ENCODE data around the gene EDIL3.

The EDIL3 gene, protein sequence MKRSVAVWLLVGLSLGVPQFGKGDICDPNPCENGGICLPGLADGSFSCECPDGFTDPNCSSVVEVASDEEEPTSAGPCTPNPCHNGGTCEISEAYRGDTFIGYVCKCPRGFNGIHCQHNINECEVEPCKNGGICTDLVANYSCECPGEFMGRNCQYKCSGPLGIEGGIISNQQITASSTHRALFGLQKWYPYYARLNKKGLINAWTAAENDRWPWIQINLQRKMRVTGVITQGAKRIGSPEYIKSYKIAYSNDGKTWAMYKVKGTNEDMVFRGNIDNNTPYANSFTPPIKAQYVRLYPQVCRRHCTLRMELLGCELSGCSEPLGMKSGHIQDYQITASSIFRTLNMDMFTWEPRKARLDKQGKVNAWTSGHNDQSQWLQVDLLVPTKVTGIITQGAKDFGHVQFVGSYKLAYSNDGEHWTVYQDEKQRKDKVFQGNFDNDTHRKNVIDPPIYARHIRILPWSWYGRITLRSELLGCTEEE

GRCh38 chr5:84384604-84385575 is at the start of gene EDIL3:
EDIL3 (minus strand) TSS chr5:84384880; CDS start chr5:84384374, 506 bp downstream.
- DNase-seq (ENCODE audit: low spot score), result no peak

- no peak for DNase-seq (ENCODE audit: low spot score)
Observed at GRCh38 chr5:84433461-84433860, 48.8 kb upstream of the EDIL3 start.

GRCh38 chr5:84430863-84431663 is 46.4 kb upstream of the EDIL3 start:
- no peak for DNase-seq (ENCODE audit: low spot score)

DNA sequence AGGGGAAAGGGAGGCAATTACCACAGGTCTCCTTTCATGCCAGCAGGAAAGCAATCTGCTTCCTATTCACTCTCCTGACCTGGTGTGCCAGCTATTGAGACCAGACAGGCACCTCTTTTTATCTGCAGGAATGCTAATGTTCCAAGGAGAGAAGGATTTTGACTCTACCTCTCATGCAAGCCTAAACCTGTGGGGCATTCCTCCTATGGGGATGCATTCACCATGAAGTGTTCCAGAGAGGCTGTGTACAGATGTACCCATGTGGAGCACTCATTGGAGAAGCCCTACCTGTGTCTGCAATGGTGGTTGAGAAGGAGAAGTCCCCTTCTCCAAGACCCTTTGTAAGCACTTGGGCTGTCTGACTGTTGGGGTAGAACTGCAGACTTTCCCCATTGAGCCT is 45.4 kb upstream of the EDIL3 start:
- no peak for DNase-seq (ENCODE audit: low spot score)

DNA sequence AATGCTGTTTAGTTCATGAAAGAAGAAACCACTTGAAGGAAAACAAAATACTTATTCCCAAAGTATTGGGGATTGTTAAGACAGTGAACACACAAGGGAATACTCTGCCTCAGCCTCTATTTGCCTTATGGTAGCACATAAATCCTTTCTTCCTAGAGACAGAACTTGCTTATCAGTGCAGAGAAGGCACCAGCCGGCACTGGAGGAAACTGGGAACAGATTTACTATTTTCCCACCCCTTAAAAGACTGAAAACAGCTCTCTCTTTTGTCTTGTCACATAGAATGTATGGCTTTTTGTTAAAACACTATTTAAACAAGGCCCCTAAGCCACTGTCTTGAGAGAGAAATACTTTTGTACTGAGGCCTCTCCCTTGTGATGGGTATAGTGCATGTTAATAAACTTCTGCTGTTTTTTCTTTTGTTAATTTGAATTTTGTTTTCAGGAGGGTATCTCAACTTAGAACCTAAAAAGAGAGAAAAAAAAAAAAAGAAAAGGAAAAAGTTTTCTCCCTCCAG is 40.7 kb upstream of the EDIL3 start:
- DNase-seq (ENCODE audit: low spot score), result no peak

DNA sequence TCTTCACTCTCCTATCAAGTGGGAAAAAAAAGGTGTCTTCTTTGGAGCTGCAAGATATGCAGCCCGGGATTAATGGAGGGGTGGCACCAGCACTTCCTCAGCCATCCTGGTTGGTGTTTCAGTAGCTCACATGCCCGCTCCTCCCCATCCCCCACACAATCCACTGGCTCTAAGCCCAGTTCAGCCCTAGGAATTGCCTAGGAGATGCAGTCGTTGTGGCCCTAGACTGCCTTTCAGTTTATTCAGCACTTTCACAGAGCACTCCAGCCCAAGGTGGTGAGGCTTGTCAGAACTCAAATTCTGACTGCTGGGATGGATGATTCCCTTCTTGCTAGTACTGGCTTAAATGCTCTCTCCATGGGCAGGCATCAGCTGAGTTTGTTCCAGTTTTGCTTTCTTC is 35.1 kb upstream of the EDIL3 start:
- DNase-seq (ENCODE audit: low spot score), result no peak

DNA sequence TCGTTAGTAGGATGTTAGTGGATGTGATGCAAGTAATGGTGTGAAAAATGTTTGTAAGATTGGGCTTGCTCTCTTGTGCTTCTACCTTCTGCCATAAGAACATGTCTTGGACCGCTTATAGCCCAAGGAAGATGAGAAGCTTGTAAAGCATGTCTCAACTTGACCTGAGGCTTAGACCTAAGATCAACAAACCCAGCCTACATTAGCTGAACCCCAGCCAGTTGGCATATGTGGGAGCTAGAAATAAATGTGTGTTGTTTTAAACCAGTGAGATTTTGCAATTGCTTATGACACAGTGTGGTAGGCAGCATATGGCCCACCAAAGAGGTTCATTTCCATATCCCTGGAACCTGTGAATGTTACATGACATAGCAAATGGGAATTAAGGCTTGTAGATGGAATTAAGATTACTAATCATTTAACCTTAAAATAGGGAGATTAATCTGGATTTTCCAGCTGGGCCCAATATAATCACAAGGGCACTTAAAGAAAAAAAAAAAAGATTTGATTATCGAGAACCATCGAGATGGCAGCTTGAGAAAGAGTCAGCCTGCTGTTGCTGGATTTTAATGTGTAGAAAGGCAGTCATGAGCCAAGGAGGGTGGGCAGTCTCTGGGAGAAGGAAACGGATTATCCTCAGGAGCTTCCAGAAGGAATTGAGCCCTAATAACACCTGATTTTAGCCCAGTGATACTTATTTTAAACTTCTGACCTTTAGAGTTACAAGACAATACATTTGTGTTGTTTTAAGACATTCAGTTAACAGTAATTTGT is 27.3 kb upstream of the EDIL3 start:
- DNase-seq (ENCODE audit: low spot score), result no peak

GRCh38 chr5:84406111-84406510 is 21.4 kb upstream of the EDIL3 start:
- no peak for DNase-seq (ENCODE audit: low spot score)

DNA sequence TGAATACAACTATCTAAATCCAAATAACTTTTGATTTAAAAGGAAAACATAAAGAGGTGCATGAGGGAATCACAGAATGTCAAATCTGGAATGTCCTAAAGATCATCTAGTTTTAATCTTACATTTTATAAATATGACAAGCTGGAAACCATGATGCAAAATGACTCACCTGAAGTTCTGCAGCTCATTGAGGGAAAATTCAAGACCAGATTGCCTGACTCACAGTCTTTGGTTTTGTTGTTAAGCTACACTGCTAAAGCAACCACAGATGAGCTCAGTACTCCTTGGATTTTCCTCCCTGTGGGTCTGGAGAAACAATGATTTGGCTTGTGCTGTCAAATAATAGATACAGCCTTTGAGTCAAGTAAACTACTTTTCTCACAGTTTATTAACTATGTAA is 19.1 kb upstream of the EDIL3 start:
- no peak for DNase-seq (ENCODE audit: low spot score)

DNA sequence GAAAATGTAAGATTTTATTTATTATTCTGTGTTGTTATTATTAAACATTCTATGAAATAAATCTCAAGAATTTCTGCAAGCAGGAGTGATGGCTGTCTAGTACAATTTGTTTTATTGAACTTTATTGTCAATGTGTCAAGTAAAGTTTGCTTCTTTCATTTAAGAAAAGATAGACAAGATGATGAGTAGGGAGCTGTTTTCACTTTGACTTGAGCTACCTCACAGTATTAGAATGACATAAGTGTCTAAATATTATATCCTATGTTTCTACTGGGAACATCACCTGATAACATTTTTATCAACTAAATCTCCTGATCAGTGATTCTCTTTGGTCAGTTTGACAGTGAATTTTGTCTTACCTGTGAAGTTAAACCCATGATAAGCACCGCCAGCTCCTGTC is 12.7 kb upstream of the EDIL3 start:
- DNase-seq (ENCODE audit: low spot score), result no peak

DNA sequence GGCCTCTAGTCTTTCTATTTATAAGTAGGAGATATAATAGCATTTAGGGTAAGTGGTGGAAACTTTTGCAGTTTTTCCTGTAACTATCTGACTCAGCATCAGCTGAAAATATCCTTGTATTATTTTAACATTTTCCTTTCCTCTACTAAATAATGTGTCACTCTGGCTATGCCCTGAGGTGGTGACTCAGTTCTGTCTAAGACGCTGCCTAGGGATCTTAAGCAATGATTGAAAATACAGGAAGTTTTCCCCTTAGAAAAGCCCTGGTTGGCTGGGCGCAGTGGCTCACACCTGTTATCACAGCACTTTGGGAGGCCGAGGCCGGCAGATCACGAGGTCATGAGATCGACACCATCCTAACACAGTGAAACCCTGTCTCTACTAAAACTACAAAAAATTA is 9.3 kb upstream of the EDIL3 start:
- DNase-seq (ENCODE audit: low spot score), result no peak

DNA sequence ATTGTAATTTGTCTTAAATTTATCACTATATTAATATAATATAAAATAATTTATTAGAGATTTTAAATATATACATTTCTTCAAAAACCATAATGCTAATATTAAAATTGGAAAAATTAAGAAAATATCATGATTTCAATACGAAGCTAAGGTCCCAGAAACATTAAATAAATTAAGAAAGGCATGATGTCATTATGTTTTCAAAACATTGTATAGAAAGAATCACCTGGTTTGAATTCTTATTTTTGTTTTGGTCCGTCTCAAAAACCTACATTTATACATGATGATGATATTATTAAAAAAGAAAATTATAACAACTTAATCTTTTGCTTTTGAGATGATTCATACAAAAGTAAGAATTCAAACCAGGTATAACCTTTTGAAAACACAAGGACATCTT is 8.2 kb upstream of the EDIL3 start:
- no peak for DNase-seq (ENCODE audit: low spot score)

DNA sequence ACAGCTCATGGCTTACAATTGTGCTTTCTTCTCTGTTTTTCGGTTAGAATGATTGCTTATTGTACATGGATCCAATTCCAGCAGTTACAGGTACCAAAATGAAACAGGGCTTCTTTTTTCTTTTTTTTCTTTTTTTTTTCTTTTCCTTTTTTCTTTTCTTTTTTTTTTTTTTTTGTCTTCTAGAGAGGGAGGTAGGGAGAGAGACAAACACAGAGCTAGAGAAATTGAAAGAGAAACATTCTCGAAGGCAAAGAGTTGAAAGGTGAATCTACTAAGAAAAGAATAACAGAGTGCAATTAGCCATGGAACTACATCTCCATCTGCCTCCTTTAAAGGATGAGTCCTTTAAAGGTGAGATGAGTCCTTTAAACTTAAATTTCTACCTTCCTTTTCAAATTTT is 1.0 kb upstream of the EDIL3 start:
- DNase-seq (ENCODE audit: low spot score), result no peak

DNA sequence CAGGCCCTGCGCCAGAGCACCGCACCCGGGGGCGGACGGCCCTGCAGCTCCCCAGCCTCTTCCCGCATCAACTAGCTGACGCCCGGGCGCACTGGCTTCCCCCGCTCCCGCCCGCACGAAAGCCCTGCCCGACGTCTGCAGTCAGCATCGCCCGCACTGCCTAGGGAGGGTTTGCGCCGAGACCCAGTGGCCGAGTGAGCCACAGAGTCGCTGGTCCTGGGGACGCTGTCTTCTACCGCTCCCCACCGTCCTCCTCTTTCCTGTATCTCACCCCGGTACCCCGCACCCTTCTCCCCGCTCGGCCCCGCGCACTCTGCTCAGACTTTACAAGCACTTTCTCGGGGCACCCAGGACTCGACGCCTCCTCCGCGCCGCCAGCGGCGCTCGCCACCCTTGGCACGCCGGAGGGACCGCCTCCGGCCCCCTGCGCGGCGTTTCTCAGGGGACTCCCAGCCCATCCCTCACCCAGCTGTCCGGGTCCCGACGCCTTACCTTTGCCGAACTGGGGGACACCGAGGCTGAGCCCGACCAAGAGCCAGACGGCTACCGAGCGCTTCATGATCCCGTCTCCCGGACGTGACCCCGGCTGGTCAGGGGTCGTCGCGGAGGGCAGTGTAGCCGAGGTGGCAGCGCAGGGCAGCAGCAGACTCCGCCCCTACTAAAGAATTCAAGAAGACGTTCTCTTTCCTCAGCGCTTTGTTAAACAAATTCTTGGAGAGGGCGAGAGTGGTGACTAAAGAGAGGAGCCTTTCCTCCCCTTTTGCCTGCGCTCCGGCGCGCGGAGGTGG is 670 bp downstream of the EDIL3 start:
- no peak for DNase-seq (ENCODE audit: low spot score)

DNA sequence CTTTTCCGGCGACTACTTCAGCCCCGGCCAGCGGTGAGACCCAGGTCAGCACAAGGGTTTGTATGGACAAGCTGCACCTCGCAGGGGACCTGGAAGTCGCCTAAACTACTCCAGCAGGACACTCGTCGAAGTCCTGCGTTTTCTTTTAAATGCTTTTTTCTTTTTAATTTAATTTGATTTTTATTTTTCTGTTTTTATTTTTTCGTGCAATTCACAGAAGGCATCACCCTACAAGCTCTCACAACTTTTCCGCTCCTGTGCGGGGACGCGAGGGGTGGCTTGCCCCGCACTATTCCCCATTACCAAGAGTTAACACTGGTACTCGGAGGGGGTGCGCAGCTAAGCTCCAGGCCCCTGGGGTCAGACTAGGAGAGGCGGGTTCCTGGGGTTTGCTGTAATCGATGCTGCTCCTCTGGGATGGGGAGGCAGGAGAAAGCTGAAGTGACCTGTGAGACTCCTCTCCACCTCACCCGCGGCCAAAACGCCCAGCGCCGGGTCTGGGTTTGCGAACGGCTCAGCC is 1.3 kb downstream of the EDIL3 start:
- no peak for DNase-seq (ENCODE audit: low spot score)

- no peak for DNase-seq (ENCODE audit: low spot score)
Observed at GRCh38 chr5:84382363-84383295, 2.1 kb downstream of the EDIL3 start.

DNA sequence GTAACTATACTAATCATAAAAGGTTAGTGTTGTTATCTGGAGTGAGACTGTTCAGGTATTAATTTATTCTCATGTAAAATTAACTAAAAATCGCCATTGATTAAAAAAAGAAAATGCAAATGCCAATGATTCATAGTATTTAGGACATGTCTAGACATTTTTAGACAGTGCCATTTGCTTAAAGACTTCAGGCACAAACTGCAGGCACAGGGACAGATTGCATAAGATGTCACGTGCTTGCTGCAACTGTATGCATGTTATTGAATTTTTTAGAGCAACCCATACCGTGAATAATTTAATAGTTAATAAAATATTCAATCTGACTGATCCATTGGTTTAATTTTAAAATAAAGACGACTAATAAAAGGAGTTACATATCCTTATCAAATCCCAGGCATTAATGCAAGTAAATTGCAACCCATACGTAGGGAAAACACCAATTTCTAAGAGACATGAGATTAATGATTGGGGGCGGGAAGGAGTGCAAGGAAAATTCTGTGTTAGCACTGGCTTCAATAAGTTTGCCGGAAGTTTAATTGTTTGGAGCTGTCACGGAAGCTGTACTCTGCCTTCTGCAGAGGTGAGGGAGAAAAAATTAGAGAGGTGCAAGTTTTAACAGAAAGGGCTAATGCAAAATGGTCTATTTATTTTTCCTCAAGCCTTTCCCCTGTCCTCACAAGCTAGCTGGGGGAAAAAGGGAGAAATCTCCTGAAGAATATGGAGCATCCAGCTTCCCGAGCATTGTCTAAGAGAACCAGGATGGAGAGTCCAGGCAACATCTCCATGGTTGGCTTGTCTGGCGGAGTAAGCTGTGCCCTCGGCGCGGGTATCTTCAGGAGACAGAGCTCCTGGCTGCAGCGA is 2.9 kb downstream of the EDIL3 start:
- DNase-seq (ENCODE audit: low spot score), result no peak

DNA sequence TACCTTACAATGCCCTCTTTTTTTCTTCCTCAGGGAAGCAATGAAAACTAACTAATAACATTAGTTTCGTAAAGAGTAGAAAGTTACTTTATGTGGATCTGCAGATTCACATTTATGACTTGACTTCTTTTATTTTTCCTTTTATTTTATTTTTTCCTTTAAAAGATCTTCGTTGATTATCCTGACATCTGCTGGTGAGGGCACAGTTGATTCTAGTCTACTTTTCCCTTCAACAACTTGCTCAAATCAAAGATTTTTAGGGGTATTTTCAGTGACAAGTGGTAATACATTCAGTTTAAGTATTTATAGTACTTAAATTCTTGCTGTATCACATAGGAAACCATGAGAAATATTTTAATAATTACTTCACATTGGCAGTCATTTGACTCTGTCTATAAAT is 4.9 kb downstream of the EDIL3 start:
- DNase-seq (ENCODE audit: low spot score), result no peak
